GDM1 (cell line): ENCODE measurements around the gene RRAS.

Experiments
- DNase-seq: peaks from one replicate; lab custom pipeline; 2025; lab: John Stamatoyannopoulos, UW

RRAS gene

DNA sequence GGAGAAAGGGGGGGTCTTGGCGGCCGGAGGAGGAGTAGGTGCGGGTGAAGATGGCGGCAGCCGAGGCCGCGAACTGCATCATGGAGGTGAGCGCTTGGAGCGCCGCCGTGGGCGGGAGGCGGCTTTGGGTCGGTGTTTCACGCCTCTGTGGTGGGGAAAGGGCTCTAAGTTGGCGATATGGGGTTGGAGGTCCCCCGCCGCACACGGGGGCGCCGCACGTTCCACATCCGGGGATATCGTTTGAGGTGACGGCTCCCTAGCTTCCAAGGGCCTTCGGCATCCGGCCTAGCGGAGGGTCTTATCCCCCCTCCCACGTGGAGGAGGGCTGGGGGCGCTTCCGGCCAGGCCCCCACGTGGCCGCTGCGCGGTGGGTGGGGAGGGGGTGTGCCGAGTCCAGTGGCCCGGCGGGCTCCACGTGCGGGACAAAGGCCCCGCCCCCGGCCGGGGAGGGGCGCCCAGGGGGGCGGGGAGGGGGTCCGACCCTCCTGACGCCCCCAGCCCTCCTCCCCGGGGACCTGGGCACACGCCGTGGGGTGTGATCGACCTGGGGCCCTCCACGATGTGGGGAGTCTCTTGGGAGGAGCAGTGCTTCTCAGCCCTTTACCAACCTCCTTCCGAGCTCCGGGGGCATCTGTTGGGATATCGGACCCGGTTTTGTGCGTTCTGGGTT, 37.4 kb upstream of the RRAS start, which contains the start of gene PRMT1:
TSS of gene PRMT1 (plus strand) at position 41 of the 670 bp plus-strand sequence. CDS start at position 51, 10 bp downstream.
- no peak for DNase-seq

DNA sequence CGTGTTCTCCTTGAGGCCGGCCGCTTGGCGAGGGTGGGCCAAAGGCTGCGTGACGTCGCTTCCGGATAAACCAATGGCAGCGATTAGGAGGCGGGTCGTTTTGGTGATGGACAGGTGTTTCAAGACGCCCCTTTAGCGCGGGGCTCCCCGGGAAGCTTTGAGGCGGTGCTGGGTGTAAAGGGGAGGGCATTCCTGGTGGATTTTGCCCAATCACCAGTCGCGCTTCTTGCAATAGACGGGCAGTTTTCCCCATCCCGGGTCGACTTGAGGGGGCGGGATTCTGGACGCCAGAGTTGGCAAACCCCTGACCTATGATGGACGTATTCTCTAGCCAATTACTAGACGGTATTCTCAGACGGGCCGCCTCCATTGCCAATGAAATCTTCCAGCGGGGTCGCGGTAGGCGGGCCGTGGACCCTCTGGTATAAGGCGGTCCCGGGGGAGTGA, 36.9 kb upstream of the RRAS start:
- DNase-seq = peak; percentile 100

DNA sequence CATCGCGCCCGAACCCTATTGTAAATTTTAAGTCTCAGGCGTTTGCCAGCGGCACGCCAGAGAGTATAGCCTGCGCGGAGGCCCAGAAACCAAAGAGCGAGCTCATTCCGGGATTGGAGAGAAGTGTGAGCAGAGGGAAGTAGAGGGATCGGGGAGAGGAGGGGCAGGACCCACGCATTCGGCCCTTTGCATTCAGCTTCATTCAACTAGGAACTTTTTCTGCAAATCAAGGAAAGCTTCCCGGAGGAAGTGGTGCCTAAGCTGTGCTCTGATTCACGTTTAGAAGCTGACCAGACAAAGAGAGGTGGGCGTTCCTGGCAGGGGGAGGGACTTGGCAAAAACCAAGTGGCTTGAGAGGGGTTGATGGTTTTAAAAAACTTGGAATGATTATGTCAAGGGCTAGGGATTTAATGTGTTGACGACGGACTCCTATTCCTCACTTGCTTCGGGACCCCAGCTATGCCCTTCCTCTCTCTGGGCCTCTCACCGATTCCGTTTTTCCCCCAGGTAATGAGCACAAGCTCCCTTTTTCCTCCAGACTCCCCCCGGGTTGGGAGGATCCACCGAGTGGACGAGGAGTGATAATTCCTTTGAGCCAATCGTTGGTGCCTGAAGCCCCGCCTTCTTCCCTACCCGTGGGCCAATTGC, 36.3 kb upstream of the RRAS start:
- no peak for DNase-seq

DNA sequence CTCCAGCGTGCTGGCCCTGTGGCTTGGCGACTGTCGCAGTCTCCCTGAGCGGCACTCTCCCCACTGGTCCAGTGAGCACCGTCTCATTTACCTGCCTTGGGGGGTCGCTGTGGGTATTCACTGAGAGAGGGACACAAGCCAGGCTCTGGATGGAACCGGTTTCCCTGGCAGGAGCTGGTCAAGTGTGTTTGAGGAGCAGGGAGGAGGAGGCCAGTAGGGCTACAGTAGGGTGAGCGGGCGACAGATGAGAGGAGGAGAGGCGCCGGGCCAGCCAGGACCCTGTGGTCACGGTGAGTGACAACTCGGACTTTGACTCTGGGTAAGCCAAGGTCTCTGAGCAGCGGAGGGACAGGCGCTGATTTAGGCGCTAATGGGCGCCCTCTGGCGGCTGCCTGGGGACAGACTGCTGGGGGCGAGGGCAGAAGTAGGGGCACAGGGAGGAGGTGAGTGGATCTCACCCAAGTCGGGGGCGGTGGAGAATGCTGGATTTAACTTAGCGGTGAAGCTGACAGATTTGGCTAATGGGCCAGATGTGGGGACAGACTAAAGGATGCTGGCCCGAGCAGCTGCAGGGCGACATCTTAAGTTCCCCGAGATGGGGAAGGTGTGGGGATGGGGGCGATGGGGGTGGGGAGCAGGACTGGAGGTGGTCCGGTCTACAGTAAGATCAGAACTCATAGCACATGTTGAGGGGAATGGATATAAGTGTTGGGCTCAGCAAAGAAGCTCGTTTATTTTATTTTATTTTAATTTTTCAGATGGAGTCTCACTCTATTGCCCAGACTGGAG, 32.4 kb upstream of the RRAS start:
- DNase-seq = peak; percentile 41

DNA sequence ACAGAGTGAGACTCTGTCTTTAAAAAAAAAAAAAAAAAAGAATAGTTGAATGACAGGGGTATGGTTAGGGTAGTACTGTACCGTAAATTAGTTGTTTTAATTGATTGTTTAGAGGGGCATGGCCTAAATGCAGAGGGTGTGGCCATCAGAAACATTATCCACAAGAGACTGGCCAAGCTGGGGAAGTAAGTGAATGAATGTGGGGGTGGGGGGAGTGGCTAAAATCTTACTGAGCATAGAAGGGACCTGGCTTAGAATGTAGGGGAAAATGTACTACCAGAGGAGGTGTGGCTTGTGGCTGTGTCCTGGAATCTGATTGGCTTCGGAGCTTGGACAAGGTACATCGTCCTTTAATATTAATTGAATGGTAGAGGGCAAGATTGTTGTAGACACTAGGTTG, 29.6 kb upstream of the RRAS start:
- DNase-seq = no peak

DNA sequence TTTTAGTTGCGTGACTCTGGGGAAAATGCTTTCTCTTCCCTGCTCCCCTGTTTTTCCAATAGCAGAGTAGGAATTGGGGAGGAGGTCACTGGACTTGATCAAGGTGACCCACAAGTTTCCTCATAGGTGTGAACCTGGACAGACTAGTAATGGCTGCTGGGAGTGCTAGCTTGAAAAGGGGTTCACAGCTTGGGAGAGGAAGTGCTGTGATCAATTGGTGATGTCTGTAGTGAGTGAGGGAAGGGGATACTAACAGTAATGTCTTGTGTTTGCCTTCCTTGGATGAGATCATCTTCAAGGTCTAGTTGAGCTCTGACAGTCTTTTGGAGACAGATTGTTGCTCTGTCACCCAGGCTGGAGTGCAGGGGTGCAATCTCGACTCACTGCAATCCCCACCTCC, 27.5 kb upstream of the RRAS start:
- no peak for DNase-seq

DNA sequence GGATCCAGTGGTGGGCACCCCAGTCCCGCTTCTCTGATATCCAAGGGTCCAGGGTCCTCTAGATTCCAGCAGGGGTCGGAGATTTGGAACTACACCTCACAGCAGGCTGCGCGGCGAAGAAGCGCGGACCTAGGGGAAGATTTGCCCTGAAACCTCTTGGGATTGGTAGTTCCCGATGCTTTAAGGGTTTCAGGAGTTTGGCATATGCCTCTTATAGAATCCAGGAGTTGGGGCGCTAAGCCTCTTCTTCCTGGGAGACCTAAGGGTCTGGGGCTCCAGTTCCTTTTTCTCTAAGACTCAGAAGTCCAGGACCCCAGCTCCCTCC, 26.1 kb upstream of the RRAS start:
- no peak for DNase-seq

DNA sequence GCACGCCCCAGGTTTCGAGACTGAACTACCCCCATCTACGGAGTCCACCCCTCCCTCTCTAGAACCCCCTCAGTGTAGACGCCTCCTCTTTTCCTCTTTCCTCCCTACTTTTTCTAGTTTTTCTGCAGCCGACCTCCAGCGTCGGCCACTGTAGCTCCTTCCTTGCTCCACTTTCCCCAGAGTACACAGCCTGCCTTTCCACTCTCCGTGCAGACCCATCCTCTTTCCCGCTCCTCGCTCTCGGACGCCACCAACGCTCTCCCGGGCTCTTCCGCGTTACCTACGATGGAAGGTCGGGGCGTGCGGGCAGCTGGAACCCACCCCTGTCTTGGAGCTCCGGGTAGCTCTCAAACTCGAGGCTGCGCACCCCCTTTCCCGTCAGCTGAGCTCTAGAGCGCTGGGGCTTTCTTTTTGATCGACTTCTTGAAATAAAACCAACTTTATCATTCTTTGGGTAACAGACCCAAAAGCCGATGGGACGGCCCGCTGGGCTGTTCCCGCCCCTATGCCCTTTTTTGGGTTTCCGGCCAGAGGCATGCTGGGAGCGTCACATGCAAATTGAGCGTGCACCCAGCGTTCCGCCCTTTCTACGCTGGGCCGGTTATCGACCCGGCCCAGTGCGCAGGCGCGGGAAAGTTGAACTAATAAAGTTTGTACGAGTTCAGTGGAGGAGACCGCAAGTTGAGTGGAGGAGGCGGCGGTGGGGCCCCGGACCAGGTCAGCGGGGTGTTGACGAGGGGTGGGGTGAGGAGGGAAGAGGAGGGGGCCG, 25.6 kb upstream of the RRAS start, which contains the start of the genes BCL2L12 and IRF3:
TSS of gene BCL2L12 (plus strand) at position 583 of the 769 bp plus-strand sequence. CDS start 760 bp downstream, outside the sequence.
TSS of gene IRF3 (minus strand) at position 507 of the 769 bp plus-strand sequence. CDS start 1,019 bp downstream, outside the sequence.
- peak; percentile 90 for DNase-seq

DNA sequence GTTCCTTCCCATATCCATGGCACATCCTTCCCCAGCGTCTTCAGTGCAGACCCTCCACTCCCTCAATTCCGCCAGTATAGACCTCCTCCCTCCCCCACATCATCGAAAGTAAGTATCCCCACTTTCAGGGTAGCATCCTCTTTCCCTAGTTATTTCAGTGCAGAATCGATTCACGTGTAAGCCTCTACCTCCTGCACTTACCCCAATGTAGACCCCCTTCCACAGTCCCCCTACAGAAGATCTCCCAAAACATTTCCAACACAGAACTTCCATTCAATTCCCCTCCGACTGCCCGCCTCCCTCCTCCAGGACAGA, 25.1 kb upstream of the RRAS start:
- no peak for DNase-seq

DNA sequence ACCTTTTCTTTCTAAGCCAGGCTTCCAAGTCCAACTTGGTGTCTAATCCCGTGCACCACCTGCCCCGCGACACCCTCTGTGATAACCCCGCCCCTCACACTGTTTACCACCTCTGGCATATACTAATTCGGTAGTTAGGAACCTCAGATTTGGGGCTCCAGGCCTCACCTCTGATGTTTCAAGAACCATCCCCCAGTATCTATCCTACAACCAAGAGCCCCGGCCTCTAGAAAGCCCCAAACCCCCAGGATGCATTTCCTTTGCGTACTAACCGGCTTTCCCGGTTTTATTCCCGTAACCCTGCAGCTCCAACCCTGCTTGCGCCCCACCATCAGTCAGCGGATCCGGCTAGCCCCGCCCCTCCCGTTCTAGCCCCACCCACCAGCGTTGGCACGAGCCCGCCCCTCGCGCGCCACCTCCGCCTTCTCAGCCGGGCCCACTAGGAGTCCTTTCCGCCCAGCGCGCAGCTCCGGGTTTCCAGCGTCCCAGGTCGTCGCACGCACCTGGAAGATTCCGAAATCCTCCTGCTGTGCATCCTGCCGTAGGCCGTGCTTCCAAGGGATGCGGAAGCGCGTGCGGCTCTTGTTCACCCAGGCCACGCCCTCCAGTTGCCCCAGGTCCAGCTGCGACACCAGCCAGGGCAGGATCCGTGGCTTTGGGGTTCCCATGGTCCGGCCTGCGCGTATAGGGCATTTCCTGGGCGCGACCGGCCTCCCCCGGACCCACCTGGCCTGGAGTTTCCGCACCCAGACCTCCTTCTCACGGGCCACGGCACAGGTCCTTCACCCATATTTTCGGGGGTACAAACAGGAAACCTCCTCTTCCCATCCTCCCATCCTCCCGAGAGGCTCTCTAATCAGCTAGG, 24.5 kb upstream of the RRAS start:
- DNase-seq = peak; percentile 49

DNA sequence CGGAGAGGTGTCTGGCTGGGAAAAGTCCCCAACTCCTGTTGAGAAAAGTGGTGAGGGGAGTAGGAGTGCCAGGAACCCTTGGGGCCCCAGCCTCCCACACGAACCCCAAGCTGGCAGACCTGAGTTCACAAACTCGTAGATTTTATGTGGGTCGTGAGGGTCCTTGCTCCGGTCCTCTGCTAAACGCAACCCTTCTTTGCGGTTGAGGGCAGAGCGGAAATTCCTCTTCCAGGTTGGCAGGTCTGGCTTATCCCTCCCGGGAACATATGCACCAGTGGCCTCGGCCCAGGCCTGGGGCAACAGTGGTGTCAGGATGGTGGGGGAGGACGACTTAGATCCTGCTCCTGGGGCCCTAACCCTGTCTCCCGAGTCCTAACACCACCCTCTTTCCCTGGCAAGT, 23.3 kb upstream of the RRAS start:
- no peak for DNase-seq

DNA sequence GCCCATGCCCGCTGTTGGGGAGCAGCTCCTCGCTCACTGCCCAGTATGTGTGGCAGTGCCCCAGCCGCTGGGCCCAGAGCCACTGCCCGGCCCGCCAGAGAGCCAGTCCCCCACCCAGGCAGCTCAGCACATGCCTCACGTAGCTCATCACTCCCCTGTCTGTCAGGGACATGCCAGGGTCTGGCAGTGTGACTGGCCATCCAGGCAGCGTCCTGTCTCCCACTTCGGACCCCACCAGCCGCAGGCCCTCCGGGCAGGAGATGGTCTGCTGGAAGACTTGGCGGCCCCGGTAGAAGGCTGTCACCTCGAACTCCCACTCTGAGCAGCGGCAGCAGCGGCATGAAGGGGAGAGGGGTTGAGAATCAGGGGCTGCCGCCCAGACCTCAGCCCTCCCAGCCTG, 22.1 kb upstream of the RRAS start:
- DNase-seq = no peak

DNA sequence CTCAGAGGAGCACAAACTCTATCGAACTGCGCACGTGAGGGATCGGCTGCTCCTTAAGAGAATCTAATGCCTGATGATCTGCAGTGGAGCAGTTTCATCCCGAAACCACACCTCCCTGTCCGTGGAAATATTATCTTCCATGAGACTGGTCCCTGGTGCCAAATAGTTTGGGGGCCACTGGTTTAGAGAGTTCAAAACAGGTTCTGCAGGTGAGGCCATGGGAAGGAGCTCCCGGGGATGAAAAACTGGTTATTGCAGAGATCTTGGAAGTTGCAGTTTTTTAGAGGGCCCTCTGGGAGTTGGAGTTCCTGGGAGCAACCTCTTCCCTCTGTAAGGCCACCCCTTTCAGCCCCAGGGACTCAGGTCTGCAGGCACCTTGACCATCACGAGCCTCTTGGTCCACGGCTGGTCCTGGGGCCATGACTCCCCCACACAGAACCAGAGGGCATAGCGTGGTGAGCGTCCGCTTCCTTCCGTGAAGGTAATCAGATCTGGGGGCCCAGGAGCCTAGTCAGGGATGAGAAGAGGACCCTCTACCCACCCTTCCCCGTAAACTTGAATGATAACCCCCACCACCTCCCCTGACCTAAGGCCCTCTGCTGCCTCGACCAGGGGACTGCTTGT, 20.5 kb upstream of the RRAS start:
- DNase-seq = no peak

DNA sequence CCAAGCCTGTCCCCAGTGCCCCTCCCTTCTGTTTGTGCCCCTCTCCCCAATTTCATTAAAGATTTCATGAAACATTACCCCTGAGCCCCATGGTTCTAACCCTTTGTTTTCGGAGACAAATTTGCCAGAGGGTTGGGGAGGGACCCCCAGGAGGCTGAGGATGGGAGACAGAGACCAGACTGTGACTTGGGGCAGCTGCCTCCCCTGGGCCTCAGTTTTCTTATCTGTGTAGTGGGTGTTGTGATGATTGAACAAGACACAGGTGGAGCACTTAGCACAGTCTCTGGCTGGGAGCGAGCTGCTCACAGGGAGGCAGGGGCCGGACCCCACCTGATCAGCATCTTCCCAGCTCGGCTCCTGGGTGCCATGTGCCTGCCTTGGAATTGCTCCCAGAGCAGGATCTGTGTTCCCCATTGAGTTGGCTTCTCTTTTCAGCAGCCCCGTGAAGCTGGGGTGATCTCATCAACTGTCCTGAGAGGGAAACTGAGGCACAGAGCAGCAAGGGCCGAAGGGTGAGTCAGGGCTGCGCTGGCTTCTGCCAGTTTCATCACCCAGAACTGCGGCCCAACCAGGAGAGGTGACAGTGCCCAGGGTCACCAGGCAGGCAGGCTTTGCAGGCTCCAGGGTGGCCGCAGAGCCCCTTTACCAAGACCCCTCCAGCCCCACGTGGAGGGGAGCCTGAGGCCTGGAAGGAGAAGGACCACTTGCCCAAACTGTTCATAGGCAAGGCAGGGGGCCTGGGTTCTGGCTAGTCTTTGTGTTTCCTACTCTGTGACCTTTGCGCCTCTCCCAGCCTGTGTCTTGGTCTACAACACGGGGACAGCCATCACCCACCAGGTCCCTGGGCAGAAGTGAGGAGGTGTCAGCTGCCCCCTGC, 18.9 kb upstream of the RRAS start:
- DNase-seq = no peak

DNA sequence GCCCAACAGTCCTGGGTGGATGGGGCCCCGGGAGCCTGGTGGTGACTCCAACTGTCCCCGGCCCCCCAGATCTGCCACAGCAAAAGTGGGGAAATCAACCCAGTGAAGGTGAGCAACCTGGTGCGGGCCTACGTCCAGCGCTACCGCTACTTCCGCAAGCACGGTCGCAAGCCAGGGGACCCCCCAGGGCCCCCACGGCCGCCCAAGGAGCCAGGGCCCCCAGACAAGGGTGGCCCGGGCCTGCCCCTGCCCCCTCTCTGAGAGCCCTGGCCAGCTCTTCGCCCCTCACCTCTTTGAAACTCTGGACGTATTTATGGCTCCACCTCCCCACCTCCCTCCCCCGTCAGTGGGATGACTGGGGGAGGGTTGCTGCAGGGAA, 18.2 kb upstream of the RRAS start:
- DNase-seq = no peak

DNA sequence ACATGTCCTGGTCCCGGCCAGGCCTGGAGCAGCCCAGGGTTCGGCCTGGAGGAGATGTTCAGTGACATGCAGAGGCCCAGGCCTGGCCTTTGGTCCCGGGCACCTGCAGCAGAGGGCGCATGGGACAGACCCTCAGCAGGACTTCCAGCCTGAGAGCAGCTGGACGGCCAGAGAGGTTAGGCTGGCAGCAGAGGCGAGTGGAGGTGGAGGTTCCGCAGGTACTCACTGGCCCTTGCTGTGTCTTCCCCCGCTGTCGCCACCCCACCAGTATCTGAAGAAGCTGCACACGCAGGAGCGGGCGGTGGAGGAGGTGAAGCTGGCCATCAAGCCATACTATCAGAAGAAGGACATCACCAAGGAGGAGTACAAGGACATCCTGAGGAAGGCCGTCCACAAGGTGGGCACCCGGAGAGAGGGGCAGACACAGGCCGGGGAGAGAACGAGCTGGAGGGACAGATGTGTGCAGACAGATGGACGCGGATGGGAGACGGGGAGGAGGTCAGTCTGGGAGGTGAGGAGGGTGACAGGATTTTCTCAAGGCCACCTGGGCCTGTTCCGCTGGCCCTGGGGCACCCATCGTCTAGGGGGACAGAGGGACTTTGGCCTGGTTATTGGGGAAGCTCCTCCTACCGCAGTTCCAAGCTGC, 17.7 kb upstream of the RRAS start:
- no peak for DNase-seq

DNA sequence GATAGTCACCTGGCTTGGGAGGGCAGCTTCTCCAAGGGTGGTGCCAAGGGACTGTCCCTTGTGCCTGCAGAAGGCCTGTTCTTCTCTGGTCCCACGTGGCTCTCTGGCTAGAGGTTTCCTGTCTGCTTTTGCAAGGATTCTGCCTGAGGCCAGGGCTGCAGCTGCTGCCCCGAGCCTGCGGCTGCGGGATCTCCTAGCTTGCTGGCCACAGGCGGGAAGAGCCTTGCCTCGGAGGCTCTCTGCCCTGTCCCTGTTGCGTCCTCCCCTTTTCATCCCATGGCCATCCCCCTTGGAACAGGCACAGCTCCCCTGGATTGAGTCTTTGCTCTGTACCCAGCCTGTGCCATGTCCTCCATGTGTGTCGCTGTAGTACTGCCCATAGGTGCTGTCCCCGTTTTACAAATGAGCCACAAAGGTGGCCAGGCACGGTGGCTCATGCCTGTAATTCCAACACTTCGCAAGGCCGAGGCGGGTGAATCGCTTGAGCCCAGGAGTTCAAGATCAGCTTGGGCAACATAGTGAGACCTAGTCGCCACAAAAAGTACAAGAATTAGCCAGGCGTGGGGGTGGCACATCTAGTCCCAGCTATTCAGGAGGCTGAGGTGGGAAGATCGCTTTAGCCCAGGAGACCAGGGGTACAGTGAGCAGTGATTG, 16.6 kb upstream of the RRAS start:
- DNase-seq = no peak

DNA sequence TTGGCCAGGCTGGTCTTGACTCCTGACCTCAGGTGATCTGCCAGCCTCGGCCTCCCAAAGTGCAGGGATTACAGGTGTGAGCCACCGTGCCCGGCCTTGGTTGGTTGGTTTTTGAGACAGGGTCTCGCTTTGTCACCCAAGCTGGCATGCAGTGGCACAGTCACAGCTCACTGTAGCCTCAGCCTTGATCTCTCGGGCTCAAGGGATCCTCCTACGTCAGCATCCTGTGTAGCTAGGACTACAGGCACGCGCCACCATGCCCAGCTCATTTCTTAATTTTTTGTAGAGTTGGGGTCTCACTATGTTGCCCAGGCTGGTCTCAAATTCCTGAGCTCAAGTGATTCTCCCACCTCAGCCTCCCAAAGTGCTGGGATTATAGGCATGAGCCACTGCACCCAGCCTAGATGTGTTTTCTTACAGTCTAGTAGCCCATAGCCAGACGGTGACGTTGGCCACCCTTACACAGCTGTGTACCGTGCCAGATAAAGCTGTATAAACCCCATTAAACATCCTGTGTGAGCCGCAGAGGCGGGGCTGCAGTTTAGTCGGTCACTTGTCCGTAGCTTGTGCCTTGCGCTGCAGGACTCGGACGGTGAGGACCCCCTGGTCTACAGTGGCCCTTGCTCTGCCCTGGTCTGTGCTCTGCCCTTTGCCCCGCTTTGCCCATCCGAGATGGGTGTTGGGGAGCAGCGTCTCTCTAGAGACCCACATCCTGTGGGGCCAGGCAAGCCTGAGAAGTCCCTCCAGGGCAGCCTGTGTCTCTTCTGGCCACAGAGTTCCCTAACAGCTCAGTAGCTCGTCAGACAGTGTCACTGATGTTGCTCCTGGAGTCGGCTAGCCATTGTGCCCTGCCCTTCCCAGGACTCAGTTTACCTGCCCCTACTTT, 15.9 kb upstream of the RRAS start:
- DNase-seq = no peak
